ENCODE measurements around the gene RYR1. TPM values are rescaled to one million over a fixed set of nuclear protein-coding genes. Genes with fewer than 3 reads are reported as not detected.

Gene RYR1
- total and polyA plus RNA-seq, 2 donors (not counting 1 experiment from before 2014, with no cell fraction given) = 0.43 to 3.8 TPM

GRCh38 chr19:38424272-38424671, 9.2 kb upstream of the RYR1 start:
- WGBS (ENCODE audit: insufficient coverage) = 94% methylated on average over 3 of the region's 5 CpGs
- H3K9me3 Mint-ChIP-seq (ENCODE audit: insufficient read depth) = no peaks in the 10 kb centered on the region
- no peak overlapping the region for H3K27ac Mint-ChIP-seq
- no peak overlapping the region for H3K4me3 Mint-ChIP-seq
- peaks cover 8% of the 10 kb centered on the region for H3K27me3 Mint-ChIP-seq
- H3K4me1 ChIP-seq (ENCODE audit: control insufficient read depth in 2 of 2, insufficient read depth in 2 of 2, low read length in 2 of 2) = peaks cover 15 to 22% of the 10 kb centered on the region in 2 donors
- no peak overlapping the region for H3K27ac ChIP-seq (ENCODE audit: low read length in 2 of 2)
- no peaks in the 10 kb centered on the region for H4K20me1 ChIP-seq (ENCODE audit: control insufficient read depth, insufficient read depth, low read length, poor library complexity, severe bottlenecking)
- H2AFZ ChIP-seq (ENCODE audit: insufficient read depth, low read depth, low read length, poor library complexity, severe bottlenecking) = no peak overlapping the region
- intact Hi-C loops (cut with micrococcal nuclease) = no loop called here
- H3K79me2 ChIP-seq (ENCODE audit: control insufficient read depth, insufficient read depth, low read length) = no peaks in the 10 kb centered on the region
- no peaks in the 10 kb centered on the region for H3K9me3 ChIP-seq (ENCODE audit: control extremely low read depth in 1 of 3, control insufficient read depth in 2 of 3, insufficient read depth in 1 of 3, low read length in 2 of 3)
- ATAC-seq (ENCODE audit: low read depth) = no peak
- TF ChIP-seq CTCF (IDR thresholded peaks at IDR 0.05) = no peak
- TF ChIP-seq EZH2 (IDR thresholded peaks at IDR 0.05; ENCODE audit: borderline replicate concordance, insufficient read depth, low read depth, low read length, poor library complexity, severe bottlenecking) = no peak
- no peak overlapping the region for H3K4me2 ChIP-seq (replicated peaks; ENCODE audit: low read depth, low read length, poor library complexity, severe bottlenecking)
- CTCF ChIA-PET = interaction anchor here (0.9 kb wide), 1 partner anchor 22 kb away, joined by 5 read pairs; the partner anchor contains the start of gene FAM98C
- no peak overlapping the region for H3K4me3 ChIP-seq (ENCODE audit: control extremely low read depth in 1 of 5, extremely low read depth in 1 of 5, insufficient read depth in 1 of 5, low read depth in 2 of 5, low read length in 4 of 5)
- H3K9ac ChIP-seq (ENCODE audit: low read length) = no peak overlapping the region
- H3K27me3 ChIP-seq (replicated peaks in 1 of 4; ENCODE audit: control extremely low read depth in 1 of 4, control insufficient read depth in 3 of 4, insufficient read depth in 4 of 4, low read length in 3 of 4) = no peaks in the 10 kb centered on the region
- no peaks in the 10 kb centered on the region for H3K36me3 ChIP-seq (replicated peaks in 1 of 2; ENCODE audit: control extremely low read depth in 1 of 2, control insufficient read depth in 1 of 2, extremely low read depth in 1 of 2, insufficient read depth in 2 of 2, low read length in 1 of 2)
- DNase-seq = no peak
- peaks cover 24% of the 10 kb centered on the region for H3K4me1 Mint-ChIP-seq
- POLR2A ChIA-PET = no interaction called here

GRCh38 chr19:38425222-38425809, 8.2 kb upstream of the RYR1 start:
- TF ChIP-seq EZH2 (IDR thresholded peaks at IDR 0.05; ENCODE audit: borderline replicate concordance, insufficient read depth, low read depth, low read length, poor library complexity, severe bottlenecking) (no peak), CTCF (IDR thresholded peaks at IDR 0.05) (no peak)
- peak overlapping the region; percentile 56 for H2AFZ ChIP-seq (ENCODE audit: insufficient read depth, low read depth, low read length, poor library complexity, severe bottlenecking)
- H3K9me3 ChIP-seq (ENCODE audit: control extremely low read depth in 1 of 3, control insufficient read depth in 2 of 3, insufficient read depth in 1 of 3, low read length in 2 of 3) = no peaks in the 10 kb centered on the region
- POLR2A ChIA-PET = no interaction called here
- ATAC-seq (ENCODE audit: low read depth) = no peak
- H3K4me3 ChIP-seq (ENCODE audit: control extremely low read depth in 1 of 5, extremely low read depth in 1 of 5, insufficient read depth in 1 of 5, low read depth in 2 of 5, low read length in 4 of 5) = peak overlapping the region in 1 of 5 experiments; percentile 38
- no peaks in the 10 kb centered on the region for H3K9me3 Mint-ChIP-seq (ENCODE audit: insufficient read depth)
- H3K79me2 ChIP-seq (ENCODE audit: control insufficient read depth, insufficient read depth, low read length) = no peaks in the 10 kb centered on the region
- peak overlapping the region; percentile 61 for H3K4me2 ChIP-seq (replicated peaks; ENCODE audit: low read depth, low read length, poor library complexity, severe bottlenecking)
- no peak overlapping the region for H3K27ac ChIP-seq (ENCODE audit: low read length in 2 of 2)
- DNase-seq = no peak
- H4K20me1 ChIP-seq (ENCODE audit: control insufficient read depth, insufficient read depth, low read length, poor library complexity, severe bottlenecking) = no peaks in the 10 kb centered on the region
- no peaks in the 10 kb centered on the region for H3K36me3 ChIP-seq (replicated peaks in 1 of 2; ENCODE audit: control extremely low read depth in 1 of 2, control insufficient read depth in 1 of 2, extremely low read depth in 1 of 2, insufficient read depth in 2 of 2, low read length in 1 of 2)
- H3K4me3 Mint-ChIP-seq = no peak overlapping the region
- CTCF ChIA-PET = interaction anchor here (0.5 to 1.1 kb wide), 2 partner anchors 22 to 209 kb away, joined by 3 read pairs; partner anchors contain the start of gene FAM98C
- 63% methylated on average over 3 of the region's 7 CpGs for WGBS (ENCODE audit: insufficient coverage)
- H3K4me1 Mint-ChIP-seq = peaks cover 26% of the 10 kb centered on the region
- peaks cover 0 to 2% (median 0%) of the 10 kb centered on the region in 4 experiments for H3K27me3 ChIP-seq (replicated peaks in 1 of 4; ENCODE audit: control extremely low read depth in 1 of 4, control insufficient read depth in 3 of 4, insufficient read depth in 4 of 4, low read length in 3 of 4)
- no peak overlapping the region for H3K27ac Mint-ChIP-seq
- H3K4me1 ChIP-seq (ENCODE audit: control insufficient read depth in 2 of 2, insufficient read depth in 2 of 2, low read length in 2 of 2) = peaks cover 15 to 22% of the 10 kb centered on the region in 2 donors
- intact Hi-C loops (cut with micrococcal nuclease) = no loop called here
- no peak overlapping the region for H3K9ac ChIP-seq (ENCODE audit: low read length)
- peaks cover 13% of the 10 kb centered on the region for H3K27me3 Mint-ChIP-seq

Measured in B cell (primary cell).